PFSK-1 (cell line): ENCODE measurements around the gene WFS1.

Source experiments
- FOXP2 ChIP-seq: optimal IDR thresholded peaks from 2 replicates; pipeline ENCODE3; 2011; ENCODE audit warnings: borderline replicate concordance, control low read depth, inconsistent platforms; ENCODE audit not compliant: insufficient read depth; ENCODE audit errors: extremely low read length, extremely low read depth
- POLR2AphosphoS5 ChIP-seq: IDR thresholded peaks from 2 replicates; pipeline ENCODE4 v1.6.1; 2012; ENCODE audit warnings: low read depth, mild to moderate bottlenecking, control low read depth, low read length, moderate library complexity
- REST ChIP-seq, 2 experiments: IDR thresholded peaks; 2 replicates each; pipeline versions ENCODE4 v1.6.1 to v1.8.0; 2011 to 2012; ENCODE audit warnings: low read depth in 2 of 2, low read length in 2 of 2, control low read depth in 1 of 2, inconsistent platforms in 1 of 2, mild to moderate bottlenecking in 1 of 2, moderate library complexity in 1 of 2; ENCODE audit not compliant: insufficient read depth in 1 of 2
- SIN3A ChIP-seq: IDR thresholded peaks from 2 replicates; pipeline ENCODE4 v1.6.1; 2012; ENCODE audit warnings: mild to moderate bottlenecking, low read length, moderate library complexity, borderline replicate concordance; ENCODE audit not compliant: insufficient read depth
- TAF1 ChIP-seq: IDR thresholded peaks from 2 replicates; pipeline ENCODE4 v1.6.1; 2012; ENCODE audit warnings: low read length, control low read depth, borderline replicate concordance; ENCODE audit not compliant: insufficient read depth

DNA sequence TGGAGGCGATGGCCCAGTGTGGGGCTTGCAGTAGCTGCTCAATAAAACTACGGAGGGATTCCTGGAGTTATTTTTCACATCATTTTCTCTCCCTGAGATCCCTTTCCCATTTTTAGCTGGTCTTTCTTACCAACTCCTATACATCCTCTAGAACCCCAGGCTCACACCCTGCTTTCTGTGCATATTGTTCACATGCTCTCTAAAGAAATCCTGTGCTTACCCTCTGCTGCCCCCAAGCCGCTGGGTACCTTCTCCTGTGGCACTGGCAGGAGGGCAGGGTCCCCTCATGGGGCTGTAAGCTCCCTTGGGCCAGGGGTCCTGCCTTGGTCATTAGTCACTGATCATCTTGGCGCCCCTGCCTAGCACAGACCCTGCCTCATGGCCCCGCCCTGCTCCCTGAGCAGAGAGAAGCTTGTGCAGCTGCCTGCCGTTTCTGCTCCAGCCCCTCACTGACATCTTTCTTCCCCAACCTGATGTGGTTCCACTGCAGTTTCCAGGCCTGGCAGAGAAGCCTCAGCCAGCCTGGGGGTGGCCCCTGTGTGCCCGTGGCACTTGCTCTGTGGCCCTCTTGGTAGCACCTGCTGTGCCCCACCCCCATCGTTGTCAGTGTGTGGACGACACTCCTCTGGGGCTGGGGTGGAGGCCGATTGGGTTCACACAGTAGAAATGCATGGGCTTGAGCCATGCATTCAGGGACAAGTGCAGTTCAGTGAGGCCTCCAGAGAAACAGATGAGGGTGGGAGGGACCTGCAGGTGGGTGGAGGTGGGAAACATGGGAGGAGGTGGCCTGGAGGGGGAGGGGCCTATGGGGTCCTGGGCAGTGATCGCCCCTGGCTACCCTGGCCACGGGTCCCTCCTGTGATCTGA is 69.5 kb downstream of the WFS1 start:
- TF ChIP-seq POLR2AphosphoS5 = no peak
- TF ChIP-seq SIN3A = no peak
- no peak for TF ChIP-seq REST (IDR thresholded peaks at IDR 0.05; ENCODE audit: insufficient read depth in 1 of 2, low read depth in 2 of 2, low read length in 2 of 2)
- no peak for TF ChIP-seq TAF1
- no peak for TF ChIP-seq FOXP2
